HL-60 (cell line): ENCODE results near the gene PLCB1.

Source experiments
- DNase-seq, 2 experiments: peaks; one replicate each; pipeline ENCODE4 v3.0.0-alpha.2; 2010 to 2020; ENCODE audit warnings: low read depth in 1 of 2, low spot score in 1 of 2
- H3K27ac ChIP-seq: fragments of 250-450 bp; sonication (Bioruptor Pico); replicated peaks from 2 replicates; pipeline ENCODE4 v1.5.1; 2020; ENCODE audit warnings: mild to moderate bottlenecking, moderate library complexity
- H3K27me3 ChIP-seq: fragments of 250-450 bp; sonication (Bioruptor Pico); 2 replicates; pipeline ENCODE4 v1.5.1; 2021; ENCODE audit warnings: mild to moderate bottlenecking, moderate library complexity; ENCODE audit not compliant: insufficient read depth, poor library complexity, severe bottlenecking
- H3K4me3 ChIP-seq: replicated peaks from 2 replicates; pipeline ENCODE4 v1.5.1; 2011; ENCODE audit warnings: mild to moderate bottlenecking, control low read depth, low read length; ENCODE audit not compliant: insufficient read depth
- CTCF ChIP-seq: IDR thresholded peaks from one replicate; pipeline ENCODE4 v1.5.1; 2011; ENCODE audit warnings: low read length, control low read depth, inconsistent platforms; ENCODE audit not compliant: insufficient read depth
- GABPA ChIP-seq: IDR thresholded peaks from 2 replicates; pipeline ENCODE4 v1.6.1; 2012; ENCODE audit warnings: low read depth
- POLR2AphosphoS5 ChIP-seq: IDR thresholded peaks from 2 replicates; pipeline ENCODE4 v1.6.1; 2012; ENCODE audit warnings: low read depth
- REST ChIP-seq: IDR thresholded peaks from 2 replicates; pipeline ENCODE4 v1.6.1; 2012; ENCODE audit warnings: low read depth; ENCODE audit not compliant: insufficient replicate concordance
- SPI1 ChIP-seq: IDR thresholded peaks from 2 replicates; pipeline ENCODE4 v1.6.1; 2012; ENCODE audit warnings: low read depth, mild to moderate bottlenecking, borderline replicate concordance

The PLCB1 gene

DNA sequence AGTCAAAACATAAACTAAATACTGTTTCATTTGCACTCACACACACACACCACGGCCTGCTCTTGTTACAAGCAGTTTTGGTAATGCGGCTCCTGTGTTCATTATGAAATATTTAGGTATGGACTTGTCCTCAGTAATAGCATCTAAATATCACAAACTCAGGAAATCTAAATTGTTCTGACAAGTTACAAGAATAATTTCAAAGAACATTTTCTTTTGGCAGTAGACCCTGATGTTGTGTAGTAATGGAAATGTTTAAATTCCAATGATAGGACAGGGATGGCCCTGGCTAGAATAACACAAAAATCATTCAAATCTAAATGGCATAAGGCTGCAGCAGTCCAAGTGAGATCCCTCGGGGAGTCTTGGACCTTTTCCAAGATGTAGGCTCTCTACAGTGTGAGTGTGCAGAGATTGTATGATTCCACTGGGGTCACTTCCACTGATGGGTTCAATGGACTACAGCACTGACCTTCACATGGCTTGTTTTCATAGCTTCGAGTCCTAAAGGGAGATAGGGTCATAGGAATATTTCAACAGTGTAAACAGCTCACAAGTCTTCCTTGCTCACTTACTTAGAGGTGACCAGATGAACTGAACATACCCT is 726.2 kb downstream of the PLCB1 start:
- DNase-seq = no peak
- H3K4me3 ChIP-seq = no peak overlapping the region
- no peak overlapping the region for H3K27ac ChIP-seq
- TF ChIP-seq GABPA (no peak), POLR2AphosphoS5 (no peak), SPI1 (no peak), REST (no peak), CTCF (no peak)
- no peaks in the 10 kb centered on the region for H3K27me3 ChIP-seq

- TF ChIP-seq CTCF (no peak), SPI1 (no peak), POLR2AphosphoS5 (no peak), GABPA (no peak), REST (no peak)
- no peak for DNase-seq
- H3K27ac ChIP-seq = no peak overlapping the region
- no peak overlapping the region for H3K4me3 ChIP-seq
- no peaks in the 10 kb centered on the region for H3K27me3 ChIP-seq
Measured at GRCh38 chr20:8860011-8860495, 728.0 kb downstream of the PLCB1 start.

GRCh38 chr20:8862092-8862491 is 730.0 kb downstream of the PLCB1 start:
- H3K4me3 ChIP-seq = no peak overlapping the region
- H3K27ac ChIP-seq = no peak overlapping the region
- DNase-seq = no peak
- H3K27me3 ChIP-seq = no peaks in the 10 kb centered on the region
- TF ChIP-seq POLR2AphosphoS5 = no peak
- TF ChIP-seq CTCF = no peak
- no peak for TF ChIP-seq GABPA
- no peak for TF ChIP-seq REST
- no peak for TF ChIP-seq SPI1
